HepG2 (cell line): ENCODE data around the gene CTSZ. TPM values are rescaled to one million over a fixed set of nuclear protein-coding genes. Genes with fewer than 3 reads are reported as not detected.

Experiments
- CEBPG ChIP-seq: IDR thresholded peaks from 2 replicates; pipeline ENCODE4 v1.6.1; 2016
- CREM ChIP-seq, 2 experiments: sonication (generic) in 1 of 2; formaldehyde crosslinking in 1 of 2; IDR thresholded peaks; 2 replicates each; pipeline versions ENCODE4 v1.4.0 to v1.6.1; 2016 to 2020; ENCODE audit warnings: antibody characterized with exemption in 1 of 2, mild to moderate bottlenecking in 1 of 2, missing genetic modification reagents in 1 of 2
- FOXA1 ChIP-seq, 2 experiments: fragments of 450-650 bp in 1 of 2; sonication (generic) in 1 of 2; formaldehyde crosslinking in 1 of 2; IDR thresholded peaks; 2 replicates each; pipeline versions ENCODE4 v1.4.0 to v1.6.1; 2016 to 2020; ENCODE audit warnings: missing genetic modification reagents in 1 of 2
- HOXA3 ChIP-seq: sonication (generic); formaldehyde crosslinking; IDR thresholded peaks from 2 replicates; pipeline ENCODE4 v1.5.0; 2020; ENCODE audit warnings: missing genetic modification reagents
- IRX3 ChIP-seq: sonication (generic); formaldehyde crosslinking; IDR thresholded peaks from 2 replicates; pipeline ENCODE4 v1.8.1; 2023; ENCODE audit warnings: mild to moderate bottlenecking, low read depth, missing genetic modification reagents, borderline replicate concordance
- MYNN ChIP-seq: sonication (generic); formaldehyde crosslinking; IDR thresholded peaks from 2 replicates; pipeline ENCODE4 v1.4.0; 2020; ENCODE audit warnings: mild to moderate bottlenecking, low read depth, missing genetic modification reagents
- PHF5A ChIP-seq: IDR thresholded peaks from one replicate; pipeline ENCODE4 v1.6.1; 2018; ENCODE audit warnings: low read depth, missing genetic modification reagents; ENCODE audit not compliant: unreplicated experiment
- RCOR2 ChIP-seq: IDR thresholded peaks from 2 replicates; pipeline ENCODE4 v1.6.1; 2016; ENCODE audit warnings: missing biosample characterization, missing genetic modification reagents
- SKI ChIP-seq: fragments of 450-650 bp; IDR thresholded peaks from one replicate; pipeline ENCODE4 v1.6.1; 2018; ENCODE audit warnings: mild to moderate bottlenecking; ENCODE audit not compliant: partially characterized antibody
- SNRNP70 ChIP-seq: fragments of 200-400 bp; formaldehyde crosslinking; IDR thresholded peaks from 2 replicates; pipeline ENCODE4 v1.6.1; 2017; ENCODE audit warnings: mild to moderate bottlenecking, low read depth, low read length, moderate library complexity
- YEATS2 ChIP-seq: sonication (generic); formaldehyde crosslinking; IDR thresholded peaks from 2 replicates; pipeline ENCODE4 v1.4.0; 2020; ENCODE audit warnings: missing genetic modification reagents, borderline replicate concordance
- ZNF367 ChIP-seq: sonication (generic); formaldehyde crosslinking; IDR thresholded peaks from 2 replicates; pipeline ENCODE4 v1.4.0; 2020; ENCODE audit warnings: missing genetic modification reagents, borderline replicate concordance
- ZNF790 ChIP-seq: sonication (generic); formaldehyde crosslinking; IDR thresholded peaks from 2 replicates; pipeline ENCODE4 v1.8.0; 2022; ENCODE audit warnings: missing genetic modification reagents, mild to moderate bottlenecking, borderline replicate concordance
- polyA plus RNA-seq, 8 experiments: library from polyadenylated mRNA; depleted of rRNA in 3 of 8; stranded (reverse) in 7 of 8; unstranded in 1 of 8; fragments of >200 nt; fragmentation: Illumina TruSeq in 4 of 8; extraction: Trizol in 4 of 8; gene quantifications; 2 replicates each; pipeline versions ENCODE4 v1.2.1 to v1.2.3, GENCODE V29; 2011 to 2016; ENCODE audit warnings: low read depth in 4 of 8, missing spikeins in 1 of 8, mixed read lengths in 1 of 8; ENCODE audit not compliant: insufficient read depth in 1 of 8
- total RNA-seq, 5 experiments: library from RNA; depleted of rRNA; stranded (reverse); fragments of >200 nt; fragmentation: Illumina TruSeq; extraction: Trizol; gene quantifications; 2 replicates each; pipeline ENCODE4 v1.2.3, GENCODE V29; 2016; ENCODE audit warnings: low read depth in 1 of 5
- TF ChIP-seq, protein P1 (sequence below): sonication (generic); formaldehyde crosslinking; IDR thresholded peaks from 2 replicates; pipeline ENCODE4 v1.4.0; 2020; ENCODE audit warnings: missing genetic modification reagents
- TF ChIP-seq, protein P2 (sequence below): sonication (generic); formaldehyde crosslinking; IDR thresholded peaks from 2 replicates; pipeline ENCODE4 v1.5.0; 2020; ENCODE audit warnings: missing genetic modification reagents, mild to moderate bottlenecking, borderline replicate concordance
- TF ChIP-seq, protein P3 (sequence below): sonication (generic); formaldehyde crosslinking; IDR thresholded peaks from 2 replicates; pipeline ENCODE4 v1.8.0; 2022; ENCODE audit warnings: mild to moderate bottlenecking, missing genetic modification reagents, borderline replicate concordance
- TF ChIP-seq, protein P4 (sequence below): sonication (generic); formaldehyde crosslinking; IDR thresholded peaks from 2 replicates; pipeline ENCODE4 v1.4.0; 2020; ENCODE audit warnings: mild to moderate bottlenecking, missing genetic modification reagents
- TF ChIP-seq, protein P5 (sequence below): sonication (generic); formaldehyde crosslinking; IDR thresholded peaks from 2 replicates; pipeline ENCODE4 v1.4.0; 2020; ENCODE audit warnings: missing genetic modification reagents
- TF ChIP-seq, protein P6 (sequence below): sonication (generic); formaldehyde crosslinking; IDR thresholded peaks from 2 replicates; pipeline ENCODE4 v1.4.0; 2020; ENCODE audit warnings: mild to moderate bottlenecking, missing genetic modification reagents
- TF ChIP-seq, protein P7 (sequence below): sonication (generic); formaldehyde crosslinking; IDR thresholded peaks from 2 replicates; pipeline ENCODE4 v1.4.0; 2020; ENCODE audit warnings: missing genetic modification reagents
- TF ChIP-seq, protein P8 (sequence below): sonication (generic); formaldehyde crosslinking; IDR thresholded peaks from 2 replicates; pipeline ENCODE4 v1.5.0; 2020; ENCODE audit warnings: mild to moderate bottlenecking, missing genetic modification reagents

The CTSZ gene
- total and polyA plus RNA-seq, 2 of the 13 experiments (the other 11 are each of a cell fraction or from before 2014, with no cell fraction given) = 0.33 TPM; not detected in 1

DNA sequence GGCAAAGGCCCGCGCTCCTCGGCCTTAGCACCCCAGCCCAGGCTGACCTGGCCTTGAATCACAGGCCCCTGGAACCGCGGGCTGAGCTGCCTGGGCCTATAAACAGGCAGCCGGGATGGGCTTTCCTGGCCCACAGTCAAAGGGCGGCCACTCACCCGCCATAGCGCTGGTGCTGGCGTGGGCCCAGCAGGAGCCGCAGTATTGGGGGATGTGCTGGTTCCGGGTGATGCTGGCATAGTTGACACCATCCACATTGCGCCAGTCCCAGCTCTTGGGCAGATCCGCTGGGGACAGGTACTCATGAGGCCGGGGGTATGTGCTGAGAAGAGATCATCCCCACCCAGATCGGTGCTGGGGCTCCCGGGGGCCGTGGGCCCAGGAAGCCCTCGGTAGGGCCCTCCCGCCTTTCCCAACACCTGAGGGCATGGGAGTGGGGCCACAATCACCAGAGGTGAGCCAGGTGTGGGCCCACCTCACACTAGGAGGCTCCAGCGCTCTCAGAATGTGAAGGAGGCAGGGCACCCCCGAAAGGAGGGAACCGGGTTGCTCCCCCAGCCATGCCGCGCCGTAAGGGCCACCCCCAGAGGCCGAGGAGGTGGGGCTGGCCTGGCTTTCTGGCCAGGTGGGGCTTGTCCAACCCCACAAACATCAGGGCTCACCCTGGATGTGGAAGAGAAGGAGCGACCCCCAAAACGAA, 739 bp downstream of the CTSZ start (continued):
- TF ChIP-seq MYNN (CRISPR knock-in tag) = no peak
- no peak for TF ChIP-seq IRX3 (CRISPR knock-in tag)
- peak; percentile 65 for TF ChIP-seq HOXA3 (CRISPR knock-in tag)
- TF ChIP-seq, protein P1, sequence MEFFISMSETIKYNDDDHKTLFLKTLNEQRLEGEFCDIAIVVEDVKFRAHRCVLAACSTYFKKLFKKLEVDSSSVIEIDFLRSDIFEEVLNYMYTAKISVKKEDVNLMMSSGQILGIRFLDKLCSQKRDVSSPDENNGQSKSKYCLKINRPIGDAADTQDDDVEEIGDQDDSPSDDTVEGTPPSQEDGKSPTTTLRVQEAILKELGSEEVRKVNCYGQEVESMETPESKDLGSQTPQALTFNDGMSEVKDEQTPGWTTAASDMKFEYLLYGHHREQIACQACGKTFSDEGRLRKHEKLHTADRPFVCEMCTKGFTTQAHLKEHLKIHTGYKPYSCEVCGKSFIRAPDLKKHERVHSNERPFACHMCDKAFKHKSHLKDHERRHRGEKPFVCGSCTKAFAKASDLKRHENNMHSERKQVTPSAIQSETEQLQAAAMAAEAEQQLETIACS (CRISPR knock-in tag) = no peak
- TF ChIP-seq SKI = no peak
- TF ChIP-seq CREM (IDR thresholded peaks at IDR 0.05) = no peak
- no peak for TF ChIP-seq CREM (CRISPR knock-in tag; IDR thresholded peaks at IDR 0.05)
- no peak for TF ChIP-seq PHF5A
- TF ChIP-seq, protein P2, sequence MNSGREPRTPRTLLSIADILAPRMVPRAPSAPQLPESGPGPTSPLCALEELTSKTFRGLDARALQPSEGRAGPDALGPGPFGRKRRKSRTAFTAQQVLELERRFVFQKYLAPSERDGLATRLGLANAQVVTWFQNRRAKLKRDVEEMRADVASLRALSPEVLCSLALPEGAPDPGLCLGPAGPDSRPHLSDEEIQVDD (CRISPR knock-in tag) = no peak
- TF ChIP-seq, protein P3, sequence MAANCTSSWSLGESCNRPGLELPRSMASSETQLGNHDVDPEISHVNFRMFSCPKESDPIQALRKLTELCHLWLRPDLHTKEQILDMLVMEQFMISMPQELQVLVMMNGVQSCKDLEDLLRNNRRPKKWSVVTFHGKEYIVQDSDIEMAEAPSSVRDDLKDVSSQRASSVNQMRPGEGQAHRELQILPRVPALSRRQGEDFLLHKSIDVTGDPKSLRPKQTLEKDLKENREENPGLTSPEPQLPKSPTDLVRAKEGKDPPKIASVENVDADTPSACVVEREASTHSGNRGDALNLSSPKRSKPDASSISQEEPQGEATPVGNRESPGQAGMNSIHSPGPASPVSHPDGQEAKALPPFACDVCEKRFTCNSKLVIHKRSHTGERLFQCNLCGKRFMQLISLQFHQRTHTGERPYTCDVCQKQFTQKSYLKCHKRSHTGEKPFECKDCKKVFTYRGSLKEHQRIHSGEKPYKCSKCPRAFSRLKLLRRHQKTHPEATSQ = no peak
- TF ChIP-seq, protein P4, sequence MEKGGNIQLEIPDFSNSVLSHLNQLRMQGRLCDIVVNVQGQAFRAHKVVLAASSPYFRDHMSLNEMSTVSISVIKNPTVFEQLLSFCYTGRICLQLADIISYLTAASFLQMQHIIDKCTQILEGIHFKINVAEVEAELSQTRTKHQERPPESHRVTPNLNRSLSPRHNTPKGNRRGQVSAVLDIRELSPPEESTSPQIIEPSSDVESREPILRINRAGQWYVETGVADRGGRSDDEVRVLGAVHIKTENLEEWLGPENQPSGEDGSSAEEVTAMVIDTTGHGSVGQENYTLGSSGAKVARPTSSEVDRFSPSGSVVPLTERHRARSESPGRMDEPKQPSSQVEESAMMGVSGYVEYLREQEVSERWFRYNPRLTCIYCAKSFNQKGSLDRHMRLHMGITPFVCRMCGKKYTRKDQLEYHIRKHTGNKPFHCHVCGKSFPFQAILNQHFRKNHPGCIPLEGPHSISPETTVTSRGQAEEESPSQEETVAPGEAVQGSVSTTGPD = no peak
- TF ChIP-seq FOXA1 (IDR thresholded peaks at IDR 0.05) = no peak
- no peak for TF ChIP-seq FOXA1 (CRISPR knock-in tag; IDR thresholded peaks at IDR 0.05)
- no peak for TF ChIP-seq ZNF790 (CRISPR knock-in tag)
- no peak for TF ChIP-seq CEBPG (CRISPR knock-in tag)
- TF ChIP-seq RCOR2 (CRISPR knock-in tag) = 0 out of 2 replicates have a peak, but pooled peaks have one; percentile 50
- TF ChIP-seq SNRNP70 = no peak
- TF ChIP-seq, protein P5, sequence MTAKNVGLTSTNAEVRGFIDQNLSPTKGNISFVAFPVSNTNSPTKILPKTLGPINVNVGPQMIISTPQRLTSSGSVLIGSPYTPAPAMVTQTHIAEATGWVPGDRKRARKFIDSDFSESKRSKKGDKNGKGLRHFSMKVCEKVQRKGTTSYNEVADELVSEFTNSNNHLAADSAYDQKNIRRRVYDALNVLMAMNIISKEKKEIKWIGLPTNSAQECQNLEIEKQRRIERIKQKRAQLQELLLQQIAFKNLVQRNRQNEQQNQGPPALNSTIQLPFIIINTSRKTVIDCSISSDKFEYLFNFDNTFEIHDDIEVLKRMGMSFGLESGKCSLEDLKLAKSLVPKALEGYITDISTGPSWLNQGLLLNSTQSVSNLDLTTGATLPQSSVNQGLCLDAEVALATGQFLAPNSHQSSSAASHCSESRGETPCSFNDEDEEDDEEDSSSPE (CRISPR knock-in tag) = no peak
- TF ChIP-seq, protein P6, sequence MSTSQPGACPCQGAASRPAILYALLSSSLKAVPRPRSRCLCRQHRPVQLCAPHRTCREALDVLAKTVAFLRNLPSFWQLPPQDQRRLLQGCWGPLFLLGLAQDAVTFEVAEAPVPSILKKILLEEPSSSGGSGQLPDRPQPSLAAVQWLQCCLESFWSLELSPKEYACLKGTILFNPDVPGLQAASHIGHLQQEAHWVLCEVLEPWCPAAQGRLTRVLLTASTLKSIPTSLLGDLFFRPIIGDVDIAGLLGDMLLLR = 0 out of 2 replicates have a peak, but pooled peaks have one; percentile 56
- TF ChIP-seq YEATS2 = no peak
- TF ChIP-seq ZNF367 (CRISPR knock-in tag) = no peak
- TF ChIP-seq, protein P7, sequence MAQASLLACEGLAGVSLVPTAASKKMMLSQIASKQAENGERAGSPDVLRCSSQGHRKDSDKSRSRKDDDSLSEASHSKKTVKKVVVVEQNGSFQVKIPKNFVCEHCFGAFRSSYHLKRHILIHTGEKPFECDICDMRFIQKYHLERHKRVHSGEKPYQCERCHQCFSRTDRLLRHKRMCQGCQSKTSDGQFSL (CRISPR knock-in tag) = no peak
- TF ChIP-seq, protein P8, sequence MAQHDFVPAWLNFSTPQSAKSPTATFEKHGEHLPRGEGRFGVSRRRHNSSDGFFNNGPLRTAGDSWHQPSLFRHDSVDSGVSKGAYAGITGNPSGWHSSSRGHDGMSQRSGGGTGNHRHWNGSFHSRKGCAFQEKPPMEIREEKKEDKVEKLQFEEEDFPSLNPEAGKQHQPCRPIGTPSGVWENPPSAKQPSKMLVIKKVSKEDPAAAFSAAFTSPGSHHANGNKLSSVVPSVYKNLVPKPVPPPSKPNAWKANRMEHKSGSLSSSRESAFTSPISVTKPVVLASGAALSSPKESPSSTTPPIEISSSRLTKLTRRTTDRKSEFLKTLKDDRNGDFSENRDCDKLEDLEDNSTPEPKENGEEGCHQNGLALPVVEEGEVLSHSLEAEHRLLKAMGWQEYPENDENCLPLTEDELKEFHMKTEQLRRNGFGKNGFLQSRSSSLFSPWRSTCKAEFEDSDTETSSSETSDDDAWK (CRISPR knock-in tag) = no peak
